Measurements from ENCODE around the gene MUC2.

DNA sequence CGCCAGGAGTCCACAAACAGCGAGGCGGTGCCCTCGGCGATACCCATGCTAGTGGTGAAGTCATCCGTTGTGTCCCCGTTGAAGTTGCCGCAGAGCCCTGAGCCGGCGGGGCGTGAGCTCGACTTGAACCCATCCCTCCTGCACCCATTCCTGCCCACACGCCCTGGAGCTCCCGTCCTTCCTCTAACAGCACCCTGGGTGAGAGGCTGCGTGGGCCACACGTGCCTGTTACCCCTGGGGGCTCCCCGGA is 46.5 kb upstream of the MUC2 start:
- TF ChIP-seq, protein P1, sequence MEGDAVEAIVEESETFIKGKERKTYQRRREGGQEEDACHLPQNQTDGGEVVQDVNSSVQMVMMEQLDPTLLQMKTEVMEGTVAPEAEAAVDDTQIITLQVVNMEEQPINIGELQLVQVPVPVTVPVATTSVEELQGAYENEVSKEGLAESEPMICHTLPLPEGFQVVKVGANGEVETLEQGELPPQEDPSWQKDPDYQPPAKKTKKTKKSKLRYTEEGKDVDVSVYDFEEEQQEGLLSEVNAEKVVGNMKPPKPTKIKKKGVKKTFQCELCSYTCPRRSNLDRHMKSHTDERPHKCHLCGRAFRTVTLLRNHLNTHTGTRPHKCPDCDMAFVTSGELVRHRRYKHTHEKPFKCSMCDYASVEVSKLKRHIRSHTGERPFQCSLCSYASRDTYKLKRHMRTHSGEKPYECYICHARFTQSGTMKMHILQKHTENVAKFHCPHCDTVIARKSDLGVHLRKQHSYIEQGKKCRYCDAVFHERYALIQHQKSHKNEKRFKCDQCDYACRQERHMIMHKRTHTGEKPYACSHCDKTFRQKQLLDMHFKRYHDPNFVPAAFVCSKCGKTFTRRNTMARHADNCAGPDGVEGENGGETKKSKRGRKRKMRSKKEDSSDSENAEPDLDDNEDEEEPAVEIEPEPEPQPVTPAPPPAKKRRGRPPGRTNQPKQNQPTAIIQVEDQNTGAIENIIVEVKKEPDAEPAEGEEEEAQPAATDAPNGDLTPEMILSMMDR (conservative IDR thresholded peaks at IDR 0.05; ENCODE audit: low read length) = no peak
- no peak for TF ChIP-seq EZH2phosphoT487 (IDR thresholded peaks at IDR 0.05; ENCODE audit: borderline replicate concordance, low read depth, low read length)
